K562 (cell line): ENCODE measurements around the gene DBH. TPM values are rescaled to one million over a fixed set of nuclear protein-coding genes. Genes with fewer than 3 reads are reported as not detected.

Source experiments
- ATAC-seq: fragments of 200-7000 bp; cut with Tn5 transposase; 3 replicates; pipeline ENCODE4 v1.9.1; 2020; ENCODE audit warnings: moderate library complexity
- BruUV-seq: library from RNA; stranded (reverse); fragments of 400-500 nt; replicated peaks from 2 replicates; lab custom pipeline; 2021; lab: Mats Ljungman, UMichigan
- CTCF ChIA-PET: fragments of 300-600 bp; formaldehyde crosslinking; extraction: SDS; loops from one replicate; lab custom pipeline; 2021; ENCODE audit warnings: low intra/inter-chr PET ratio; lab: Yijun Ruan, JAX
- POLR2A ChIA-PET: fragments of 300-600, 350-650 bp; sonication (Branson Sonifier 250); formaldehyde crosslinking; extraction: SDS; loops from one replicate; lab custom pipeline; 2021; ENCODE audit warnings: antibody characterized with exemption, inconsistent platforms; lab: Yijun Ruan, JAX
- DNase-seq, 4 experiments: peaks; one replicate each; pipeline versions ENCODE4 v3.0.0 to v3.0.0-alpha.2; 2011 to 2018; ENCODE audit warnings: low spot score in 3 of 4, mixed read lengths in 3 of 4; ENCODE audit errors: extremely low read depth in 1 of 4
- FAIRE-seq: peaks from 2 replicates; lab custom pipeline; 2011; peaks lifted over from hg19 to GRCh38; lab: Jason Lieb, UNC
- H2AFZ ChIP-seq: 2 replicates; pipeline ENCODE4 v1.6.0; 2011; ENCODE audit warnings: low read depth, low read length, control low read depth, inconsistent platforms
- H3K27ac ChIP-seq: fragments of 200-600 bp; 3 replicates; pipeline ENCODE4 v1.8.0; 2011; ENCODE audit warnings: low read depth, mild to moderate bottlenecking, control low read depth, inconsistent platforms, low read length, moderate library complexity, mixed read lengths; ENCODE audit errors: extremely low read depth
- H3K27me3 ChIP-seq, 2 experiments: fragments of 300-600 bp in 1 of 2; 2 replicates in 1 of 2; 3 replicates in 1 of 2; pipeline versions ENCODE4 v1.6.0 to v1.8.0; 2011; ENCODE audit warnings: inconsistent platforms in 2 of 2, low read length in 2 of 2, mild to moderate bottlenecking in 1 of 2, mixed read lengths in 1 of 2, moderate library complexity in 1 of 2; ENCODE audit not compliant: control insufficient read depth in 2 of 2, insufficient read depth in 2 of 2
- H3K36me3 ChIP-seq: fragments of 300-600 bp; 3 replicates; pipeline ENCODE4 v1.8.0; 2011; ENCODE audit warnings: mild to moderate bottlenecking, low read length, inconsistent platforms; ENCODE audit not compliant: control insufficient read depth, insufficient read depth
- H3K4me1 ChIP-seq, 2 experiments: fragments of 200-600 bp in 1 of 2; replicated peaks in 1 of 2; 2 replicates in 1 of 2; 3 replicates in 1 of 2; pipeline versions ENCODE4 v1.5.1 to v1.8.0; 2011; ENCODE audit warnings: inconsistent platforms in 2 of 2, low read length in 2 of 2, mild to moderate bottlenecking in 1 of 2, mixed read lengths in 1 of 2, moderate library complexity in 1 of 2; ENCODE audit not compliant: control insufficient read depth in 2 of 2, insufficient read depth in 2 of 2
- H3K4me2 ChIP-seq: 2 replicates; pipeline ENCODE4 v1.6.1; 2011; ENCODE audit warnings: low read length, control low read depth, inconsistent platforms, mixed read lengths; ENCODE audit not compliant: insufficient read depth
- H3K4me3 ChIP-seq: fragments of 200-600 bp; sonication (generic), shearing (Covaris generic); 2 replicates; pipeline ENCODE4 v1.5.1; 2016; ENCODE audit warnings: control low read depth, inconsistent platforms
- H3K79me2 ChIP-seq: fragments of 200-600 bp; 3 replicates; pipeline ENCODE4 v1.8.0; 2011; ENCODE audit warnings: low read length, inconsistent platforms; ENCODE audit not compliant: control insufficient read depth, insufficient read depth
- H3K9ac ChIP-seq, 2 experiments: 2 replicates each; pipeline versions ENCODE4 v1.6.0 to v1.6.1; 2011; ENCODE audit warnings: low read depth in 2 of 2, low read length in 2 of 2, control low read depth in 1 of 2, inconsistent platforms in 1 of 2, mild to moderate bottlenecking in 1 of 2, mixed read lengths in 1 of 2; ENCODE audit not compliant: insufficient read depth in 1 of 2
- H3K9me1 ChIP-seq: one replicate; pipeline ENCODE4 v1.6.0; 2011; ENCODE audit warnings: inconsistent platforms, mild to moderate bottlenecking, low read length, moderate library complexity; ENCODE audit not compliant: control insufficient read depth, insufficient read depth
- H3K9me3 ChIP-seq: replicated peaks from 2 replicates; pipeline ENCODE4 v1.5.1; 2011; ENCODE audit warnings: low read depth, low read length, inconsistent platforms; ENCODE audit not compliant: control insufficient read depth, insufficient read depth
- H4K20me1 ChIP-seq: replicated peaks from 2 replicates; pipeline ENCODE4 v1.6.1; 2011; ENCODE audit warnings: low read length, inconsistent platforms, mixed read lengths; ENCODE audit not compliant: control insufficient read depth, insufficient read depth
- CBFA2T3 ChIP-seq: fragments of 450-650 bp; IDR thresholded peaks from 2 replicates; pipeline ENCODE4 v1.6.1; 2017
- DACH1 ChIP-seq: fragments of 450-650 bp; IDR thresholded peaks from 2 replicates; pipeline ENCODE4 v1.6.1; 2018; ENCODE audit not compliant: partially characterized antibody
- ELF1 ChIP-seq: fragments of 200-800 bp; sonication (Bioruptor generic); IDR thresholded peaks from 2 replicates; pipeline ENCODE4 v1.6.1; 2016; ENCODE audit warnings: missing genetic modification characterization, missing compliant biosample characterization
- FOXJ3 ChIP-seq: sonication (generic); formaldehyde crosslinking; IDR thresholded peaks from 2 replicates; pipeline ENCODE4 v1.4.0; 2020; ENCODE audit warnings: mild to moderate bottlenecking, missing genetic modification reagents
- NCOA2 ChIP-seq, 2 experiments: fragments of 450-650 bp; IDR thresholded peaks; 2 replicates each; pipeline ENCODE4 v1.6.1; 2018; ENCODE audit warnings: mild to moderate bottlenecking in 2 of 2, moderate library complexity in 1 of 2; ENCODE audit not compliant: partially characterized antibody in 2 of 2
- PML ChIP-seq: IDR thresholded peaks from 2 replicates; pipeline ENCODE4 v1.6.1; 2012; ENCODE audit warnings: low read length, inconsistent platforms
- RBM25 ChIP-seq: fragments of 200-400 bp; formaldehyde crosslinking; IDR thresholded peaks from 2 replicates; pipeline ENCODE4 v1.6.1; 2018; ENCODE audit warnings: low read length, low read depth, moderate library complexity; ENCODE audit not compliant: severe bottlenecking
- SMAD3 ChIP-seq: fragments of 450-650 bp; formaldehyde crosslinking; conservative IDR thresholded peaks from 2 replicates; pipeline ENCODE4 v1.4.0; 2020; ENCODE audit warnings: mild to moderate bottlenecking
- XRCC5 ChIP-seq: fragments of 200-400 bp; formaldehyde crosslinking; IDR thresholded peaks from 2 replicates; pipeline ENCODE4 v1.6.1; 2017; ENCODE audit warnings: low read depth, mild to moderate bottlenecking, low read length
- ZKSCAN8 ChIP-seq: fragments of 200-800 bp; sonication (Bioruptor generic); IDR thresholded peaks from 2 replicates; pipeline ENCODE4 v1.6.1; 2016; ENCODE audit warnings: missing genetic modification characterization, missing compliant biosample characterization
- ZNF134 ChIP-seq: fragments of 250-450 bp; sonication (Bioruptor Pico); conservative IDR thresholded peaks from 2 replicates; pipeline ENCODE4 v1.4.0; 2020
- ZNF384 ChIP-seq: IDR thresholded peaks from 2 replicates; pipeline ENCODE4 v1.6.1; 2012; ENCODE audit warnings: low read depth, low read length, improper control_type of control experiment
- ZNF41 ChIP-seq: fragments of 250-450 bp; sonication (Bioruptor Pico); conservative IDR thresholded peaks from 2 replicates; pipeline ENCODE4 v1.4.0; 2020; ENCODE audit warnings: mild to moderate bottlenecking
- ZNF561 ChIP-seq: fragments of 450-650 bp; formaldehyde crosslinking; conservative IDR thresholded peaks from 2 replicates; pipeline ENCODE4 v1.4.0; 2020; ENCODE audit warnings: mild to moderate bottlenecking, moderate library complexity
- ZNF764 ChIP-seq: fragments of 250-450 bp; sonication (Bioruptor Pico); IDR thresholded peaks from 2 replicates; pipeline ENCODE4 v1.4.0; 2020; ENCODE audit warnings: low read depth, mild to moderate bottlenecking, moderate library complexity
- WGBS: fragments of 100-300 bp; shearing (Covaris generic); methylation state at CpG from one replicate; pipeline ENCODE4 v1.1.6; 2016; ENCODE audit warnings: low coverage, mixed read lengths; ENCODE audit not compliant: insufficient coverage; ENCODE audit errors: missing lambda C conversion rate; 5-methylcytosine and 5-hydroxymethylcytosine counted together
- in situ Hi-C: fragments of 300-500 bp; cut with MboI; formaldehyde crosslinking; loops from 4 replicates; pipeline ENCODE4 v1.15.0; 2018; ENCODE audit warnings: inconsistent platforms, mixed read lengths
- intact Hi-C: fragments of 100-400 bp; cut with micrococcal nuclease; formaldehyde crosslinking; loops from 2 replicates; pipeline ENCODE4 v1.14.2; 2022
- polyA plus RNA-seq, 8 experiments: library from polyadenylated mRNA; depleted of rRNA in 4 of 8; stranded (reverse) in 5 of 8; unstranded in 3 of 8; fragments of >200 nt; fragmentation: Nextera tagmentation in 2 of 8; fragmentation: Illumina TruSeq in 1 of 8; extraction: Ambion mirVana in 2 of 8; extraction: Trizol in 1 of 8; gene quantifications; 2 replicates each; pipeline versions ENCODE4 v1.2.1 to v1.2.3, GENCODE V29; 2011 to 2014; ENCODE audit warnings: inconsistent platforms in 1 of 8, missing spikeins in 1 of 8
- total RNA-seq, 7 experiments: library from RNA; depleted of rRNA in 6 of 7; stranded (reverse); fragments of >200 nt in 6 of 7; fragmentation: Illumina TruSeq in 2 of 7; extraction: Trizol in 2 of 7; gene quantifications; 2 replicates each; pipeline versions ENCODE4 v1.2.1 to v1.2.3, GENCODE V29; 2011 to 2021; ENCODE audit warnings: low replicate concordance in 1 of 7
- TF ChIP-seq, protein P1 (sequence below): fragments of 450-650 bp; IDR thresholded peaks from 2 replicates; pipeline ENCODE4 v1.6.1; 2018; ENCODE audit not compliant: partially characterized antibody
- TF ChIP-seq, protein P2 (sequence below): IDR thresholded peaks from 3 replicates; pipeline ENCODE4 v1.6.1; 2011; ENCODE audit warnings: borderline replicate concordance, mild to moderate bottlenecking, moderate library complexity; ENCODE audit not compliant: insufficient read length; ENCODE audit errors: extremely low read depth
- TF ChIP-seq, protein P3 (sequence below): fragments of 250-450 bp; sonication (Bioruptor Pico); IDR thresholded peaks from 2 replicates; pipeline ENCODE4 v1.6.1; 2021; ENCODE audit warnings: mild to moderate bottlenecking

The DBH gene
- total and polyA plus RNA-seq, 9 of the 15 experiments (the other 6 are each of a cell fraction or from before 2014, with no cell fraction given): not detected

DNA sequence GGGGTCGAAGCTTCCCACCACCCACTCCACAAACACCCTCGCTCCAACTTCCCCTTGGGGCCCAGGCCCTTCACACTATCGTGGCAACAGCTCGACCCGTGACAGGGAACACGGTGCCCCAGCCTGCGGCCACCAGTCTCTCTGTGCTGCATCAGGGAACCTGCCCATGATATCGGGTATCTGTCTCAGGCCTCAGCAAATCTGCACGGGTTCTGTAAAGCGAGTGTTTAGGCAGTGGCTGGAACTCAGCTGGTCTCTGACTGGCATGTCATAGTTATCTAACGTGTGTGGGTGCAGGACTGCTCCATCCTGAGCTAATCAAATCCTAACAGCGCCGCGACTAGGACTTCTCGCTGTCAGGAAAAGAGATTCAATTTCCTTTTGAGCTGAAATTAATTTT lies 42.9 kb downstream of the DBH start:
- 3% methylated on average over 15 of the region's 15 CpGs for WGBS
- no peaks in the 10 kb centered on the region for H3K36me3 ChIP-seq
- H4K20me1 ChIP-seq: peaks cover 7% of the 10 kb centered on the region; the same call in 1 of the 2 replicates
- intact Hi-C loops: no loop called here
- no peak overlapping the region for H3K4me3 ChIP-seq
- ChIA-PET POLR2A (interaction anchor here (0.6 to 1.1 kb wide), 2 partner anchors 16 to 83 kb away, joined by 3 read pairs; no protein-coding TSS in a partner anchor), CTCF (no interaction called here)
- ATAC-seq (no peak), DNase-seq (no peak), FAIRE-seq (no peak)
- no peak overlapping the region for H3K4me2 ChIP-seq
- in situ Hi-C loops: no loop called here
- peaks cover 0 to 5% of the 10 kb centered on the region in 2 experiments; a peak in 2 of 5 replicates for H3K4me1 ChIP-seq
- no peak overlapping the region for H3K27ac ChIP-seq
- H3K9me3 ChIP-seq: no peaks in the 10 kb centered on the region
- BruUV-seq: no TSS peak
- H3K27me3 ChIP-seq: peaks cover 34 to 81% of the 10 kb centered on the region in 2 experiments
- H3K79me2 ChIP-seq: no peaks in the 10 kb centered on the region
- no peak overlapping the region for H2AFZ ChIP-seq
- H3K9ac ChIP-seq: no peak overlapping the region
- H3K9me1 ChIP-seq: no peaks in the 10 kb centered on the region
- TF ChIP-seq ZNF41 (CRISPR knock-in tag) (no peak), RBM25 (no peak), ZNF384 (no peak), ZNF764 (CRISPR knock-in tag) (no peak), ELF1 (tag) (no peak), DACH1 (no peak), SMAD3 (CRISPR knock-in tag) (no peak), ZNF561 (CRISPR knock-in tag) (no peak), XRCC5 (no peak), NCOA2 (IDR thresholded peaks at IDR 0.05; ENCODE audit: partially characterized antibody in 2 of 2) (no peak), ZKSCAN8 (no peak), FOXJ3 (CRISPR knock-in tag) (no peak), PML (no peak), ZNF134 (CRISPR knock-in tag) (no peak), CBFA2T3 (no peak)
- TF ChIP-seq, protein P1, sequence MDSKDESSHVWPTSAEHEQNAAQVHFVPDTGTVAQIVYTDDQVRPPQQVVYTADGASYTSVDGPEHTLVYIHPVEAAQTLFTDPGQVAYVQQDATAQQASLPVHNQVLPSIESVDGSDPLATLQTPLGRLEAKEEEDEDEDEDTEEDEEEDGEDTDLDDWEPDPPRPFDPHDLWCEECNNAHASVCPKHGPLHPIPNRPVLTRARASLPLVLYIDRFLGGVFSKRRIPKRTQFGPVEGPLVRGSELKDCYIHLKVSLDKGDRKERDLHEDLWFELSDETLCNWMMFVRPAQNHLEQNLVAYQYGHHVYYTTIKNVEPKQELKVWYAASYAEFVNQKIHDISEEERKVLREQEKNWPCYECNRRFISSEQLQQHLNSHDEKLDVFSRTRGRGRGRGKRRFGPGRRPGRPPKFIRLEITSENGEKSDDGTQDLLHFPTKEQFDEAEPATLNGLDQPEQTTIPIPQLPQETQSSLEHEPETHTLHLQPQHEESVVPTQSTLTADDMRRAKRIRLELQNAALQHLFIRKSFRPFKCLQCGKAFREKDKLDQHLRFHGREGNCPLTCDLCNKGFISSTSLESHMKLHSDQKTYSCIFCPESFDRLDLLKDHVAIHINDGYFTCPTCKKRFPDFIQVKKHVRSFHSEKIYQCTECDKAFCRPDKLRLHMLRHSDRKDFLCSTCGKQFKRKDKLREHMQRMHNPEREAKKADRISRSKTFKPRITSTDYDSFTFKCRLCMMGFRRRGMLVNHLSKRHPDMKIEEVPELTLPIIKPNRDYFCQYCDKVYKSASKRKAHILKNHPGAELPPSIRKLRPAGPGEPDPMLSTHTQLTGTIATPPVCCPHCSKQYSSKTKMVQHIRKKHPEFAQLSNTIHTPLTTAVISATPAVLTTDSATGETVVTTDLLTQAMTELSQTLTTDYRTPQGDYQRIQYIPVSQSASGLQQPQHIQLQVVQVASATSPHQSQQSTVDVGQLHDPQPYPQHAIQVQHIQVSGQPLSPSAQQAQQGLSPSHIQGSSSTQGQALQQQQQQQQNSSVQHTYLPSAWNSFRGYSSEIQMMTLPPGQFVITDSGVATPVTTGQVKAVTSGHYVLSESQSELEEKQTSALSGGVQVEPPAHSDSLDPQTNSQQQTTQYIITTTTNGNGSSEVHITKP: no peak
- TF ChIP-seq, protein P2, sequence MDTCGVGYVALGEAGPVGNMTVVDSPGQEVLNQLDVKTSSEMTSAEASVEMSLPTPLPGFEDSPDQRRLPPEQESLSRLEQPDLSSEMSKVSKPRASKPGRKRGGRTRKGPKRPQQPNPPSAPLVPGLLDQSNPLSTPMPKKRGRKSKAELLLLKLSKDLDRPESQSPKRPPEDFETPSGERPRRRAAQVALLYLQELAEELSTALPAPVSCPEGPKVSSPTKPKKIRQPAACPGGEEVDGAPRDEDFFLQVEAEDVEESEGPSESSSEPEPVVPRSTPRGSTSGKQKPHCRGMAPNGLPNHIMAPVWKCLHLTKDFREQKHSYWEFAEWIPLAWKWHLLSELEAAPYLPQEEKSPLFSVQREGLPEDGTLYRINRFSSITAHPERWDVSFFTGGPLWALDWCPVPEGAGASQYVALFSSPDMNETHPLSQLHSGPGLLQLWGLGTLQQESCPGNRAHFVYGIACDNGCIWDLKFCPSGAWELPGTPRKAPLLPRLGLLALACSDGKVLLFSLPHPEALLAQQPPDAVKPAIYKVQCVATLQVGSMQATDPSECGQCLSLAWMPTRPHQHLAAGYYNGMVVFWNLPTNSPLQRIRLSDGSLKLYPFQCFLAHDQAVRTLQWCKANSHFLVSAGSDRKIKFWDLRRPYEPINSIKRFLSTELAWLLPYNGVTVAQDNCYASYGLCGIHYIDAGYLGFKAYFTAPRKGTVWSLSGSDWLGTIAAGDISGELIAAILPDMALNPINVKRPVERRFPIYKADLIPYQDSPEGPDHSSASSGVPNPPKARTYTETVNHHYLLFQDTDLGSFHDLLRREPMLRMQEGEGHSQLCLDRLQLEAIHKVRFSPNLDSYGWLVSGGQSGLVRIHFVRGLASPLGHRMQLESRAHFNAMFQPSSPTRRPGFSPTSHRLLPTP: no peak
- TF ChIP-seq, protein P3, sequence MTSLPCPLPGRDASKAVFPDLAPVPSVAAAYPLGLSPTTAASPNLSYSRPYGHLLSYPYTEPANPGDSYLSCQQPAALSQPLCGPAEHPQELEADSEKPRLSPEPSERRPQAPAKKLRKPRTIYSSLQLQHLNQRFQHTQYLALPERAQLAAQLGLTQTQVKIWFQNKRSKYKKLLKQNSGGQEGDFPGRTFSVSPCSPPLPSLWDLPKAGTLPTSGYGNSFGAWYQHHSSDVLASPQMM (CRISPR knock-in tag): no peak
